ENCODE results near the gene BCL2A1.
A peak's percentile ranks its signal among the peaks of the same experiment; 100 is the strongest.
"Not testable (repeated sequence)": the region's sequence is repeated elsewhere in the genome, so short reads cannot be mapped to it uniquely, and the experiment has no call there.

Gene BCL2A1

DNA sequence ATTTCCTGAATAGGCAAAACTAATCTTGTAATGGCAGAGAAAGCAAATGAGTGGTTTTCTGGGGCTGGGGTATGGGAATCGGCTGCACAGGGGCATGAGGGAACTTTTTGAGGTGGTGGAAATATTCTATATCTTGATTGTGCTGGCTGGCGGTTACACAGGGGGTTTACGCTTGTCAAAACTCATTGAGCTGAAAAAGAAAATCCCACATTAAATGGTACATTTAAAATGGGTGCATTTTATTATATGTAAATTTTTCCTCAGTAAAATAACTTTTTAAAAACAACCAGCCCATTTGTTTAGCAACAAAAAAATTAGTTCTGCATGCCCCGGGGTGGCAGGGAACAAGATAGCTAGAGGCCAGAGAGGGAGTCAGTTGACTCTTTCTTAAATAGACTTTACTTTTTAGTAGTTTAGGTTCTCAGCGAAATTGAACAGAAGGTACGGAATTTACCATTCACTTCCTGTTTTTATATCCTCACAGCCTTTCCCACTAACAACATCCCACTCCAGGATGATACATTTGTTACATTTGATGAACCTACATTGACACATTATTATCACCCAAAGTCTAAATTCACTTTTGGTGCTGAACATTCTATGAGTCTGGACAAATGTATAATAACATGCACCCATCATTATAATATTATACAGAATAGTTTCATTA, 41.2 kb upstream of the BCL2A1 start:
- in situ Hi-C loops (cut with HindIII; ENCODE audit: low sequenced_read_pairs) = no loop called here
- TF ChIP-seq, protein P1, sequence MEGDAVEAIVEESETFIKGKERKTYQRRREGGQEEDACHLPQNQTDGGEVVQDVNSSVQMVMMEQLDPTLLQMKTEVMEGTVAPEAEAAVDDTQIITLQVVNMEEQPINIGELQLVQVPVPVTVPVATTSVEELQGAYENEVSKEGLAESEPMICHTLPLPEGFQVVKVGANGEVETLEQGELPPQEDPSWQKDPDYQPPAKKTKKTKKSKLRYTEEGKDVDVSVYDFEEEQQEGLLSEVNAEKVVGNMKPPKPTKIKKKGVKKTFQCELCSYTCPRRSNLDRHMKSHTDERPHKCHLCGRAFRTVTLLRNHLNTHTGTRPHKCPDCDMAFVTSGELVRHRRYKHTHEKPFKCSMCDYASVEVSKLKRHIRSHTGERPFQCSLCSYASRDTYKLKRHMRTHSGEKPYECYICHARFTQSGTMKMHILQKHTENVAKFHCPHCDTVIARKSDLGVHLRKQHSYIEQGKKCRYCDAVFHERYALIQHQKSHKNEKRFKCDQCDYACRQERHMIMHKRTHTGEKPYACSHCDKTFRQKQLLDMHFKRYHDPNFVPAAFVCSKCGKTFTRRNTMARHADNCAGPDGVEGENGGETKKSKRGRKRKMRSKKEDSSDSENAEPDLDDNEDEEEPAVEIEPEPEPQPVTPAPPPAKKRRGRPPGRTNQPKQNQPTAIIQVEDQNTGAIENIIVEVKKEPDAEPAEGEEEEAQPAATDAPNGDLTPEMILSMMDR (IDR thresholded peaks at IDR 0.05; ENCODE audit: low read depth, low read length) = no peak
- no peak for DNase-seq (ENCODE audit: low read depth, low spot score)
- no peak overlapping the region for H3K4me3 ChIP-seq (ENCODE audit: low read depth, low read length)

GRCh38 chr15:80011596-80011995, 40.6 kb upstream of the BCL2A1 start:
- TF ChIP-seq, protein P1 (IDR thresholded peaks at IDR 0.05; ENCODE audit: low read depth, low read length) = no peak
- in situ Hi-C loops (cut with HindIII; ENCODE audit: low sequenced_read_pairs) = no loop called here
- H3K4me3 ChIP-seq (ENCODE audit: low read depth, low read length) = no peak overlapping the region
- DNase-seq (ENCODE audit: low read depth, low spot score) = no peak

GRCh38 chr15:80011041-80011523, 40.1 kb upstream of the BCL2A1 start:
- in situ Hi-C loops (cut with HindIII; ENCODE audit: low sequenced_read_pairs); H3K4me3 ChIP-seq (ENCODE audit: low read depth, low read length): not testable (repeated sequence)
- peak; percentile 56 for DNase-seq (ENCODE audit: low read depth, low spot score)

DNA sequence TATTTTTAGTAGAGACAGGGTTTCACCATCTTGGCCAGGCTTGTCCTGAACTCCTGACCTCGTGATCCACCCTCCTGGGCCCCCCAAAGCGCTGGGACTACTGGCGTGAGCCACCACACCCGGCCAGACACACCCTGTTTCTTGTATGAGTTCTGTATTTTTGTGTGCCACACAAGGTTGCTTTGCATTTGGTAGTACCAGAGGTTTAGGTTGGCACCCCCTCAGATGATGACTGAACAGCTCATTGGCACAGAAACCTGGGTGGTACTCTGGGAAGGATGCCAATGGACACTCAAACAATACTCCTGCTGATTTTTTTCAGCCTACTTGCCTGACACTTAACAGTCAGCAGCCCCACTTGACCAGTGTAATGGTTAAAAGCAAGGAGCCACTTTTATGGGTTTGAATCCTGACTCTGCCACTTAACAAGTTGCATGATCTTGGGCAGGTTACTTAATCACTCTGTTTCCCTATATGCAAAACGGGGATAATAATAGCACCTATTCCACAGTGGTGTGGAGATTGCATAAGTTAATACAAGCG, 39.2 kb upstream of the BCL2A1 start:
- H3K4me3 ChIP-seq (ENCODE audit: low read depth, low read length) = no peak overlapping the region
- in situ Hi-C loops (cut with HindIII; ENCODE audit: low sequenced_read_pairs) = no loop called here
- peak; percentile 8 for DNase-seq (ENCODE audit: low read depth, low spot score)
- TF ChIP-seq, protein P1 (IDR thresholded peaks at IDR 0.05; ENCODE audit: low read depth, low read length) = no peak

- no peak for DNase-seq (ENCODE audit: low read depth, low spot score)
- no peak overlapping the region for H3K4me3 ChIP-seq (ENCODE audit: low read depth, low read length)
- TF ChIP-seq, protein P1 (IDR thresholded peaks at IDR 0.05; ENCODE audit: low read depth, low read length) = no peak
- in situ Hi-C loops (cut with HindIII; ENCODE audit: low sequenced_read_pairs) = no loop called here
Measured at GRCh38 chr15:80007532-80007931, 36.5 kb upstream of the BCL2A1 start.

DNA sequence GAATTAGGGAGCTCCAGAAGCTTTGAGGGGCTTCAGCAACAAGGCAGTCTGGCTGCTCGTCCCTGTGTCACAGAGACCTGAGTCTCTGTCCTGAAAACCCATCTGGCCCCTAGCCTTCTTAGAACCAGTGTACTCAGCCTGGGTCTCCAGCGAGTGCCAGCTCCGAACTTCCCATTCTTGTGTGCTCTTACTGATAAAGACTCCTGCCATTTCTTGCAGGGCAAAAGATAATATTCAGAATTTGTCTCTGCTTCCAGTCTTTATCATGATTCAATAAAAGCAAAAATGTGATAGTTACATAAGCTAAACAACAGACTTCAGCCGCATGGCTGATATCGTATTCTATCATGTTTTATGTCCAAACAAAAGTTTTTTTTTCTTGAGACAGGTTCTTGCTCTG, 36.0 kb upstream of the BCL2A1 start:
- no peak overlapping the region for H3K4me3 ChIP-seq (ENCODE audit: low read depth, low read length)
- TF ChIP-seq, protein P1 (IDR thresholded peaks at IDR 0.05; ENCODE audit: low read depth, low read length) = no peak
- DNase-seq (ENCODE audit: low read depth, low spot score) = no peak
- in situ Hi-C loops (cut with HindIII; ENCODE audit: low sequenced_read_pairs) = no loop called here

GRCh38 chr15:80003934-80004472, 33.0 kb upstream of the BCL2A1 start:
- in situ Hi-C loops (cut with HindIII; ENCODE audit: low sequenced_read_pairs) = no loop called here
- TF ChIP-seq, protein P1 (IDR thresholded peaks at IDR 0.05; ENCODE audit: low read depth, low read length) = no peak
- H3K4me3 ChIP-seq (ENCODE audit: low read depth, low read length) = no peak overlapping the region
- DNase-seq (ENCODE audit: low read depth, low spot score) = no peak
